ENCODE measurements around the gene DLG1.

DLG1 gene

DNA sequence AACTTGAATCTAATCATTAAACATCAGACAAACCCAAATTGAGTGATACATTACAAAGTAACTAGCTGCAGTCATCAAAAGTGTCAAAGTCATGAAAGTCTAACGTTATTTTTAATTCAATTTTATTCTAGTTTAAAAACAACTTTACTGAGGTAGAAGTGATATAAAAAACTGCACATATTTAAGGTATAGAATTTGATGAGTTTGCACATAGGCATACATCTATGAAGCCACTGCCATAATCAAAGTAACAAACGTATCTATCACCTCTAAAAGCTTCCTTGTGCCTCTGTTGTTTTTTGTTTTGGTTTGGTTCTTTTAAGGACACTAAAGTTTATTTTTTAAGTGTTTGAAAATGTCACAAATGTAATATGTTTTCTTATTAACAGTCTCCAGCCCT is 130.9 kb downstream of the DLG1 start:
- no peak for DNase-seq

DNA sequence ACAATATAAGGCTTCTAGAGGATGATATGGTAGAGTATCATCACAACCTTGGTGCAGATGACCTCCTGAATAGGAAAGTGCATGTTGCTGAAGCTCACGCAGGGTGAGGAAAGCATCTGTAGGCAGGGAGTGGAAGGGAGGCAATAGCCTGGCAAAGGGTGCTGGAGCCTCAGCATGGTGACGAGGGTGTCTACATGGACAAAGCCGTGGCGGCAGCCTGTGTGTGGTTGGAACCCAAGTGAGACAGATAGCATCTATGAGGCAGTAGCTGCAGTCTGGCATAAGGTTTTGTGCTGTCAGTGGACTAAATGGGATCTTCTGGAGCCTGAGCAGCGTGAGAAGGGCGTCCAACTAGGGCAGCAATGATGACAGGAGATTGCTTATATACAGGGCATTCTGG is 132.5 kb downstream of the DLG1 start:
- no peak for DNase-seq

DNA sequence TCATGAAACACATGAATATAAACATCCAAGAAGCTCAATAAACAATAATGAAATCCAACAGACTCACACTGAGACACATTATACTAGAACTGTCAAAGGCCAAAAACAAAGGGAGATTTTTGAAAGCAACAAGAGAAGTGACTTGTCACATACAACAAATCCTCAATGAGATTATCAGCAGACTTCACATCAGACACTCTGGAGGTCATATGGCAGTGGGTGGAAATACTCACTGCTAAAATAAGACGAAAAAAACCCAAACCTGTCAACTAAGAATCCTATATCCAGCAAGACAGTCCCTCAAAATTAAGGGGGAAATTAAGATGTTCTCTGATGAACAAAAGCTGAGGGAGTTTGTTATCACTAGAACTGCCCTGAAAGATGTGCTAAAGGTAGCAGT is 143.4 kb downstream of the DLG1 start:
- DNase-seq = no peak

DNA sequence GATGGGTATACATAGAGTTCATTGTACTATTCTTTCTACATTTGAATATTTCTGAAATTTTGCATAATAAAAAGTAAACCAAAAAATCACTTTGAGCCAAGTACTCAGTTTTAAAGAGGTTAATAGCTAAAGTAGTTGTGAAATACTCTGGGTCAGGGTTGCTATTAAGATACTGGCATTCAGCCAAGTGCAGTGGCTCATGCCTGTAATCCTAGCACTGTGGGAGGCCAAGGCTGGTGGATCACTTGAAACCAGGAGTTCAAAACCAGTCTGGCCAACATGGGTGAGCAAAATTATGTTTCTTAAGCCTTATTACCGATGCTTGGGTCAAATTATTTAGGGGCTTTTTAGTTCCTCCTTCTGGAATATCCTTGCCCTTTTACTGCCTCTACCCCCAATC is 146.8 kb downstream of the DLG1 start:
- no peak for DNase-seq

DNA sequence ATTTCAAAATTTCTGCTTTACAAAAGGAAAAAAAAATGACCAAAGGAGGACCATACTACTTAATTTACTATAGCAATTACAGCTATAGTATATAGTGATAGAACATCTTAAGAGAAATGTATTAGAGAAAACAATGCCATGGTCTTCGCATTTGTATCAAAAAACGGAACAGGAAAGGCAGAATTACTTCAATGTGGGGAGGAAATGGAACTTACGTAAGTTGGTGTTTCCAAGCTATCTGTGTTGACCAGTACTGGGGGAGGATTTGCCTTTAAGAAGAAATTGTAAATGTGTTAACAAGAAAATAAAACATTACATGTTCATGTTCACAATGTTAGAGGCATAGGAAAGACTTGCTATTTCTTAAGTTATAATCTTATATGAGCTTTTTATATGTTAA is 148.9 kb downstream of the DLG1 start:
- no peak for DNase-seq

DNA sequence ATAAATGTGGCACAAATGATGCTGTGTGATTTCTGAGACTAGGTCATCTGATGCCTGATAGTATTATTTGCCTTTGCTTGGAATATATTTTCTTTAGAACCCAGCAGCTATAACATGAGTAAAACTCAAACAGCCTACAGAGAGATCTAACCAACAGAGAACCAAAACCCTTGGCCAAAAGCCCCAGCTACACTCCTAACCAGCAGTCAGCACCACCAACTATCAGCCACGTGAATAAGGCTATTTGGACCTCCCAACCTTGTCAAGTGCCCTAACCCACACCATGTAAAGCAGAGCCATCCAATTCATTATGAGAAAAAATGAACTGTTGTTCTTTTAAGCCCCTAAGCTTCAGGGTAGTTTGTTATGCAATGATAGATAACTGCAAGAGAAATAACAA is 154.2 kb downstream of the DLG1 start:
- no peak for DNase-seq

DNA sequence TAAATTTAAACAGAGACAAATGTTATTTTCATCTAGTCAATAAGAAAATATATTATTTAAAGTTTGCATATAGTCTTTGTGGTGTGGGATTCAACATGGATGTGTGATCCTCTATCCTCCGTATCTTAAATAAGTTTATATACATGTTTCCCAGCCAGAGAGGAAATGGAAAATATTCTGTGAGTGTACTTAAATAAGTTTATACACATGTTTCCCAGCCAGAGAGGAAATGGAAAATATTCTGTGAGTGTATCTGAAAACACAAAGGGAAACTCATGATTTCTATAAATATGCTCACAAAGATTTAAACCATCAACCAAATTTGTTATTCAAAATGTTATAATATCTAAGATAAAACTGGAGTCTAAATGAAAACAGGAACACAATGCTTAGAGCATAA is 158.8 kb downstream of the DLG1 start:
- no peak for DNase-seq

DNA sequence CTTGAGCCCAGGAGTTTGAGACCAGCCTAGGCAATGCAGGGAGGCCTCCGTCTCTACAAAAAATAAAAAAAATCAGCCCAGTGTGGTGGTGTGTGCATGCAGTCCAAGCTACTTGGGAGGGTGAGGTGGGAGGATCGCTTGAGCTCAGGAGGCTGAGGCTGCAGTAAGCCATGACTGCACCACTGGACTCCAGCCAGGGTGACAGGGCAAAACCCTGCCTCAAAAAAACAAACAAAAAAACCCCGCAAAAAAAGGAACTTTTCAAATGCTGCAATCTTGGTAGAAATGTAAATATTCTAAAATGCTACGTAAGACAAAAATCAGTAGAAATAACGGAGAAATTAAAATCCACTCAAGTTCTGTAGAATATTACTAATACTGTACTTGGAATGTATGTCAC is 160.7 kb downstream of the DLG1 start:
- no peak for DNase-seq

DNA sequence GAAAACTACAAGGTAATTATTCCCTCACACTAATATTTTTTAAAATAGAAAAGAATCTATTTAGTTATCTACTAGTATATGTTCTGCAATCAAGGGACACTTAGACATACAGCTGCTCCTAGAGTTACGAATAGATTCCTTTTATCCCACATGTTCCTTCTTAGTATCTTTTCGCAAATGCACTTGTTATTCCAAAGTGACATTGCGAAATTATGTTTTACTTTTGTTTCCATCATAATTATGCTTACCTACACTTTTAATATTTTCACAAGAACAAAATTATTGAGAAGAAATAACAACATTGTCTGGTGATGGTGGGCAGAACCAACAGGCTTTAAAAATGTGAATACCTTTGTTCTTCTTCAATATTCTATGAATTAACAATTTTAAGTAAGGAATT is 161.7 kb downstream of the DLG1 start:
- no peak for DNase-seq

DNA sequence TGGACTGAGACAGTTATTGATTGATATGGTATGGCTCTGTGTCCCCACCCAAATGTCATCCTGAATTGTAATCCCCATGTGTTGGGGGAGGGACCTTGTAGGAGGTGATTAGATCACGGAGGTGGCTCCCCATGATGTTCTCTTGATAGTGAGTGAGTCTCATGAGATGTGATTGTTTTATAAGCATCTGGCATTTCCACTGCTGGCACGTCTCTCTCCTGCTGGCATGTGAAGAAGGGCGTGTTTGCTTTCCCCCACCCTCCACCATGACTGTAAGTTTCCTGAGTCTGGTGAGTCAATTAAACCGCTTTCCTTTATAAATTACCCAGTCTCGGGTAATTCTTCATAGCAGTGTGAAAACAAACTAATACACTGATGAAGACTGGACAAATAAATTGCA is 163.2 kb downstream of the DLG1 start:
- DNase-seq = no peak

DNA sequence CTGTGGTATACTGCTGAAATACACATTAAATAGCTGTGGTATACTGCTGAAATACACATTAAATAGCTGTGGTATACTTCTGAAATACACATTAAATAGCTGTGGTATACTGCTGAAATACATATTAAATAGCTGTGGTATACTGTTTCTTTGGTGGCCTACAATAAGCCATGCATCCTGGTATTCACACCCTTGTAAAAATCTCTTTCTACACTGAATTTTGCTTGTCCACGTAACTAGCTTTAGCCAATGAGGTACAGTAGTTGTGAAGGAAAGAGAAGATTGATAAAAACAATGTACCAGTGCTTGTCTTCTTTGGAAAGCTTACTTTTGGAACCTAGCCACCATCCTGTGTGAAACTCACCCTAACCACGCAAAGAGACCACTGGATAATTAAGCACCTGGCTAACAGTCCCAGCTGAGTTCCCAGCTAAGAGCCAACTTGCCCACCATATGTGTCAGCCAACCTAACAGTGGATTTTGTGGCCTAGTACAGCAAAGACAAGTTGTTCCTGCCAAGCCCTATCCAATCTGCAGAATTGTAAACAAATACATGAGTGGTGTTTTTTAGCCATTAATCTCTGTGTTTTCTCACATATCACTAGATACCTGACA is 165.4 kb downstream of the DLG1 start:
- no peak for DNase-seq

DNA sequence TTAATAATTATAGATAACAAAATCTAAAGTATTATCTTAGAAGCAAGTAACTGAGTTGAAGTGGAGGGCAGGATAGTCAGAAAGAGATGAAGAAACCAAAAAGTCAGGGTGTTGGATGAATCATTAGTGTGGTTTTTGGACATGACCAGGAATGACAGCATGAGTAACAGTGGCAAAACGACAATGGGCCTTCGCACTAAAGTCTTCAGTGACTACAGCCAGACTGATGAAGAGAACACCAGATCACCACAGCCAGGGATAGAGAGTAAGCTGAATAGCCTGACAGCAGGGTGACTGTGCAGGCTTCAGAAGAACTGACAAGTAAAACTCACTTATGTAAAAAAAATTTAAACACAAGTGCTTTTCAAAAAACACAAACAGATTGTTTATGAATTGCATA is 172.8 kb downstream of the DLG1 start:
- no peak for DNase-seq

DNA sequence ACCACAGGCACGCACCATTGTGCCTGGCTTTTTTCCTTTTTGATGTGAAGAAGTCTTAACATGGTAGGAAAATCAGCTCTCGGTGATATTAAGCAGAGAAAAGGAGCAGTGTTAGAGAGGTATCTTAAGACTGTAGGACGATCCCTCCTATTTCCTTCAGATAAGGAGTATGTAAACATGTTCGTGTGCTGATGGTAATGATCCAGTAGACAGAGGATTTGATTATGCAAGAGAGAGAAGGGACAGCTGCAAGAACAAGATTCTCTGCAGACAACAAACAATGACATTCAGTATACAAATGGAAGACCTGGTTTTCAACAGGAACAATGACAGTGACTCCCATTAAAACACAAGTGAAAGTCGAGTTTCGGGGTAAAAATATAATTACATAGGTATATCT is 173.7 kb downstream of the DLG1 start:
- DNase-seq = no peak

DNA sequence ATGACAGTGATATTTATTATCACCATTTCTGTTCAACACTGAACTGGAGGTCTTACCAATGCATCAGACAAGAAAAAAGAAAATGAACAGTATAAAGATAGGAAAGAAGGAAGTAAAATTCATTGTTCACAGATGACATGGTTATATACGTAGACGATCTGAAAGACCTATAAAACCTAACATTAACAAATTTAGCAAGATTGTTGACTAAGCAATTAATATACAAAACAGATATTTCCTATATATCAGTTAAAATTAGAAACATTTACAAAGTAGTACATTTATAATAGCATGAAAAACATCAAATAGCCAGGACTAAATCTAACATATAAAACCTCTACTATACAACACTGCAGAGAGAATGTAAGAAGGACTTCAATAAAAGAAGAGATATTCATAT is 176.0 kb downstream of the DLG1 start:
- DNase-seq = no peak

DNA sequence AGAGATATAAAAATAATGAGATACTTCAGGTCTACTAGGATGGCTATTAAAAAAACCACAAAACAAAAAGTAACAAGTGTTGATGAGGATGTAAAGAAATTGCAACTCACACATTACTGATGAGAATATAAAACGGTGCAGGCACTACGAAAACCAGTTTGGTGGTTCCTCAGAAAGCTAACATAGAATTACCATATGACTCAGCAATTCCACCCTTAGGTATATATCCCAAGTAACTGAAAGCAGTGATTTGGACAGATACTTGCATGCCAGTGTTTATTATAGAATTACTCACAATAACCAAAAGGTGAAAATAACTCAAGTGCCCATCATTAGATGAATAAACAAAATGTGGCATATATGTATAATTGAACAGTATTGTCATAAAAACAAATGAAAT is 181.3 kb downstream of the DLG1 start:
- DNase-seq = no peak

DNA sequence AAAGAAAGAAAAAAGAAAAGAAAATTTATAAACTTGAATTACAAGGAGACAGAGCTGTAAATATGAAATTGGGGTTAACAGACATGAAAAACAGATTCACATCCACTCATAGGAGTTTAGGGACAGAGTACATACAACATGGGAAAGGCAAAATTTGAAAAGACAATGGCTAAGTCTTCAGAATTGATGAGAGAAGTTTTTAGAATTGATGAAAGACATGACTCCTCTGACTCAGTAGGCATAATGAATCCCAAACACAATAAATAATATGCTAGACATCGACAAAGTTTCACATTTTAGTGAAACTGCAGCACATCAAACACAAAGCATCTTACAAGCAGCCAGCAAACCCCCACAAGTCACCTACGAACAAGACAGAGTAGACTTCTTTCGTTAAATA is 184.4 kb downstream of the DLG1 start:
- DNase-seq = no peak

DNA sequence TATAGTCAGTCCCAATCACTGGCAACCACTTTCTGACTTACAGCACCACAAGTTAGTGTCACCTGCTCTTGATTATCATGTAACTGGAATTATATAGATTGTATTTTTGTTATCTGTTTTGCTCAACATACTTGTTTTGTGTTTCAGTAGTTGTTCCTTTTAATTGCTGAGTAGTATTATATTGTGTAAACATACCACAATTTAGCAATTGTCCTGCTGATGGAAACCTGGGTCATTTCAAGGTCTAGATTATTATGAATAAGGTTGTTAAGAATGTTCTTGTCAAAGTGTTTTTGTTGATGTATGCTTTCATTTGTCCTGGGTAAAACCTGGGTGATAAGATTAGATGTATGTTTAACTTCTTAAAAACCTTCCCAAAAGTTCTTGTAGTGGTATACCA is 186.7 kb downstream of the DLG1 start:
- DNase-seq = no peak

DNA sequence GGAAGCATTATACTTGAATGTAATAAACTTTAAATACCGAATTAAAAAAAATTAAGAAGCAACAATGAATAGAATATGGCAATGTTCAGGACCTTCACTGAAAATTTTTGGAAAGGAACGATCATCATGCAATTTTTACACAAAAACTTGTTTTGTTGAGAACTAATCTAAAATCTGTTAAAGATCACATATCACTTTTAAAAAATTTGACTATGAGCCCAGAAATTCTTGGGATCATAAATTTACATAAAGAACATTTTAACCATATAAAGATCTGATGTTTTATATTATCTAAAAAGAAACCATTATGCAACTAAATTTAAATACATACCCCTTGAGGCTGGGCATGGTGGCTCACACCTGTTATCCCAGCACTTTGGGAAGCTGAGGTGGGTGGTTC is 192.6 kb downstream of the DLG1 start:
- DNase-seq = no peak

DNA sequence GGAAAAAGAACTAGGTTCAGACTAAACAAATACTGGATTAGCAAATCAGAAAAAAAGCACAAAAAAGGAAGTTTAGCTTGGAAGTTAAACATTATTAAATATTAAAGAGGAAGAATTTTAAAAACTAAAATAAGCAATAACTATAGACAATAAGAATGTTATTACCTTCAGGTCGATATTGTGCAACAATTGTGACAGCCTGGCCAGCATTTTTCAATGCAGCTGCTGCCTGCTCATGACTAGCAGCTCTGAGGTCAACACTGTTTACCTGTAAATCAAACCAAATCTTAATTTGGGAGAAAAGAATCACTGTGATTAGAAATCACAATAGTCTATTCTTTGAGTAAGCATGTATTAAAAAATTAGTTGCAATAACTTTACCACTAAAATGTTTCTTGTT is 193.7 kb downstream of the DLG1 start:
- DNase-seq = no peak

DNA sequence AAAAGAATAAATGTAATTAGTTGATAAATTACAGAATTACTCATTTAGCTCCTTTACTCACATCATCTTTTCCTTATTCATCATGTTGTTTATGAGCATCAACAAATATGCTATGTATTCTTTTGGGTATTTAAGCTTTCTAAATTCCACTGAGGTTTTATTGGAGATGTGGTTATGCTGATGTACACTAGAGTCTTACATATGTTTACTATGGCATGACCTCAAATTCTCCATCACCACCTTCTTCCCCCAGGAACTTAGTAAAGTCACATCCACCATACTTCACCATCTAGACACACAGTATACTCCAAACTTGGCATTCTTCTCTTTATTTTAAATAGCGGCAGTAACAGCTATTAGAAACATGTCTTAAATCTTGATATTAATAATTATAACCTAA is 194.6 kb downstream of the DLG1 start:
- DNase-seq = no peak

DNA sequence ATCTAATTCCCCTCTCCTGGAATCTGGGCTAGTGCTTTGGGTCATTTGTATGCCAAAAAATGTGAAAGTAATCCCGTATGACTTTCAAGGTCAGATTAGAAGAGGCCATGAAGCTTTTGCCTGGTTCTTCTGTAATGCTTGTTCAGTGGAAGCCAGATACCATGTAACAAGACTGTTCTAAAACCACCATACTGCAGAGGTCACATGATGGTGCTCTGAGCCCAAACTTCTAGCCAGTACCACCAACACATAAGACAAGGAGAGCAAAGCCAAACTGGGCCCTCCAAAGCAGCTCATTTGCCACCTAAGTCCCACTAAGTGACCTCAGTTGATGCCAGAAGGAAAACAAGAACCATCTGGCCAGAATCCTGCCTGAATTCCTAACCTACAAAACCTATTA is 204.5 kb downstream of the DLG1 start:
- no peak for DNase-seq

DNA sequence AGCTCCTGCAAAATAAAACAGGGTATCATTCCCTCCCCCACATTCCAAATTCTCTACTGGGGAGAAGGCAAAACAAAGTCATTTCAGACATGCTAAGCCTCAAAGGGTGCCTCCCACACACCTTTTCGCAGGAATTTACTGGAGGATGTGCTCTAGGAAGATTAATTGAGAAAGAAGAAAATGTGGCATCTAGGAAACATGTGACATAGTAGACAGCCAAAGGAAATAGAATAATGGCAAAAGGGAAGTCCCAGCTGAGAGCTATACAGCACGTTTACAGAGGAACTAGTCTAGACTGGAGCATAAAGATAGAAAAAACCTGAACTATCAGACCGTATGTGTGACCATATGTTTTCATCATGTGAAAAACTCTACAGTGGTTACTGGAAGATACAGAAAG is 210.0 kb downstream of the DLG1 start:
- no peak for DNase-seq

DNA sequence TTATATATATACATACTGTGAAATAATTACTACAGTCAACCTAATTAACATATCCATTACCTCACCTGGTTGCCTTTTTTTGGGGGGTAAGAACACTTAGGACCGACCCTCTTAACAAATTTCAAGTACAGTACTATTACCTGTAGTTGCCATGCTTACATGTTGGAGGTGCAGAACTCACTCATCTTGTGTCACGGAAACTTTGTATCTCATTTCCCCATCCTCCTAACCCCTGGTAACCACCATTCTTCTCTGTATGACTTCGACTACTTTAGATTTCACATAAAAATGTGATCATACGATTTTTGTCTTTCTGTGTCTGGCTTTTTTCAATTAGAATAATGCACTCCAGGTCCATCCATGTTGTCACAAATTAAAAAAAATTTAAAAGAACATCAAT is 213.3 kb downstream of the DLG1 start:
- DNase-seq = no peak

DNA sequence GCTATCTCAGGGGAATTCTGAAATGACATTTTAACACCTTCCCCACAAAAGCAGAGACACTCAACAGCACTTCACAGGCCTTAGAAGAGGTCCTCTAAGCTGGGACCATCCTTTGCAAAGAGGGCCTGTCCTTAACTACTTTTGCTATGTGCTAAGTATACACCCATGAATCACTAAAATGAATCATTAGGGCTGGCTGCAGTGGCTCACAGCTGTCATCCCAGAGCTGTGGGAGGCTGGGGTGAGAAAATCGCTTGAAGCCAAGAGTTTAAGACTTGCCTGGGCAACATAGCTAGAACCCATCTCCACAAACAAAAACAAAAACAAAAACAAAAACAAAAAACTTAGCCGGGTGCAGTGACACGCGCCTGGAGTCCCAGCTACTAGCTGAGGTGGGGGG is 214.9 kb downstream of the DLG1 start:
- DNase-seq = no peak

DNA sequence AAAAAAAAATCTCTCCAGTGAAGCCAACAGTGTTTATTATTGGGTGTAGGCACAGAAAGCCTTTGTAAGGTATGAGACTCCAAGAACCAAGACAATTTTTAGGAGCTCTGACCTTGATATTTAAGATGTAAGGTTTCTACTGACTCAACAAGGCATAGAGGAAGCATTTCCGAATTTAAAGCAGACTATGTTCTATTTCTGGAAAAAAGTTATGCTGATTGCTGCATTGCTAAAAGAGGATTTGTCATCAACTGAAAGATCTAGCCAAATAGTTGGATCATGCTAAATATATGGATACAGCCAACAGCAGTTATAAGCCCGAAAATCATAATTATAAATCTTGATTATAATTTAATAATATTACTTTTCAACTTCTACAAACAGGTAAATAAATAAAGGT is 215.5 kb downstream of the DLG1 start:
- no peak for DNase-seq

DNA sequence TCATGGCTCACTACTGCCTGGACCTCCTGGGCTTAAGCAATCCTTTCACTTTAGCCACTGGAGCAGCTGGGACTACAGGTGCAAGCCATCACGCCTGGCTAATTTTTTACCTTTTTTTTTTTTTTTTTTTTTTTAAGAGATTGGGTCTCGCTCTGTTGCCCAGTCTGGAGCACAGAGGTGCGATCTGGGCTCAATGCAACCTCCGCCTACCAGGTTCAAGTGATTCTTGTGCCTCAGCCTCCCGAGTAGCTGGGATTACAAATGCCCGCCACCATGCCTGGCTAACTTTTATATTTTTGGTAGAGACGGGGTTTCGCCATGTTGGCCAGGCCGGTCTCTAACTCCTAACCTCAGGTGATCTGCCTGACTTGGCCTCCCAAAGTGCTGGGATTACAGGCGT is 218.1 kb downstream of the DLG1 start:
- DNase-seq = no peak

Data from activated gamma-delta T cell (primary cell).